NT2/D1 (cell line): ENCODE measurements around the gene MYO5B.
"Not testable (repeated sequence)": the region's sequence is repeated elsewhere in the genome, so short reads cannot be mapped to it uniquely, and the experiment has no call there.

Experiments used
- DNase-seq: peaks from one replicate; pipeline ENCODE4 v3.0.0-alpha.2; 2011; ENCODE audit warnings: low read depth, low spot score
- H3K27me3 ChIP-seq: 2 replicates; pipeline ENCODE4 v1.6.0; 2011; ENCODE audit warnings: mild to moderate bottlenecking; ENCODE audit not compliant: insufficient read length, insufficient read depth
- H3K36me3 ChIP-seq: 2 replicates; pipeline ENCODE4 v1.6.1; 2011; ENCODE audit warnings: mild to moderate bottlenecking, low read length, mixed read lengths; ENCODE audit not compliant: insufficient read depth, insufficient read length
- H3K4me1 ChIP-seq: 2 replicates; pipeline ENCODE4 v1.5.1; 2011; ENCODE audit not compliant: insufficient read depth, insufficient read length
- H3K4me3 ChIP-seq: 2 replicates; pipeline ENCODE4 v1.5.1; 2011; ENCODE audit warnings: low read depth; ENCODE audit not compliant: insufficient read length
- H3K9ac ChIP-seq: 2 replicates; pipeline ENCODE4 v1.6.0; 2011; ENCODE audit warnings: low read depth; ENCODE audit not compliant: insufficient read length
- H3K9me3 ChIP-seq: 2 replicates; pipeline ENCODE4 v1.5.1; 2011; ENCODE audit warnings: mild to moderate bottlenecking, low read length; ENCODE audit not compliant: insufficient read depth
- SUZ12 ChIP-seq: IDR thresholded peaks from 2 replicates; pipeline ENCODE4 v1.6.1; 2011; ENCODE audit not compliant: insufficient read length, insufficient read depth; ENCODE audit errors: extremely low read depth
- YY1 ChIP-seq: IDR thresholded peaks from 2 replicates; pipeline ENCODE4 v1.6.1; 2011; ENCODE audit not compliant: insufficient read length, insufficient read depth
- ZNF274 ChIP-seq: IDR thresholded peaks from 2 replicates; pipeline ENCODE4 v1.6.1; 2011; ENCODE audit warnings: mild to moderate bottlenecking, low read depth, low read length

Gene MYO5B

GRCh38 chr18:49894517-49895226, 300.3 kb downstream of the MYO5B start:
- Histone ChIP-seq H3K4me3 (no peak overlapping the region), H3K9ac (no peak overlapping the region), H3K36me3 (no peaks in the 10 kb centered on the region), H3K27me3 (no peaks in the 10 kb centered on the region), H3K9me3 (no peaks in the 10 kb centered on the region), H3K4me1 (peaks cover 4% of the 10 kb centered on the region)
- TF ChIP-seq SUZ12 (no peak), YY1 (no peak), ZNF274 (no peak)
- no peak for DNase-seq

GRCh38 chr18:49893036-49893435, 301.9 kb downstream of the MYO5B start:
- no peak for DNase-seq
- H3K36me3 ChIP-seq, result no peaks in the 10 kb centered on the region
- no peak overlapping the region for H3K9ac ChIP-seq
- H3K9me3 ChIP-seq, result no peaks in the 10 kb centered on the region
- peaks cover 4% of the 10 kb centered on the region for H3K4me1 ChIP-seq
- H3K27me3 ChIP-seq, result no peaks in the 10 kb centered on the region
- no peak overlapping the region for H3K4me3 ChIP-seq
- no peak for TF ChIP-seq YY1
- no peak for TF ChIP-seq ZNF274
- no peak for TF ChIP-seq SUZ12

GRCh38 chr18:49892148-49892924, 302.6 kb downstream of the MYO5B start:
- no peak for TF ChIP-seq YY1
- TF ChIP-seq SUZ12, result no peak
- TF ChIP-seq ZNF274, result no peak
- Histone ChIP-seq H3K27me3 (no peaks in the 10 kb centered on the region), H3K4me1 (peaks cover 4% of the 10 kb centered on the region), H3K36me3 (no peaks in the 10 kb centered on the region), H3K9me3 (no peaks in the 10 kb centered on the region), H3K4me3 (no peak overlapping the region), H3K9ac (no peak overlapping the region)
- DNase-seq, result no peak

GRCh38 chr18:49890041-49890440, 304.9 kb downstream of the MYO5B start:
- Histone ChIP-seq H3K9me3 (no peaks in the 10 kb centered on the region), H3K4me3 (no peak overlapping the region), H3K27me3 (no peaks in the 10 kb centered on the region), H3K4me1 (peaks cover 4% of the 10 kb centered on the region), H3K9ac (no peak overlapping the region), H3K36me3 (no peaks in the 10 kb centered on the region)
- TF ChIP-seq ZNF274 (no peak), SUZ12 (no peak), YY1 (no peak)
- no peak for DNase-seq

GRCh38 chr18:49889552-49889951, 305.4 kb downstream of the MYO5B start:
- H3K4me3 ChIP-seq, H3K36me3 ChIP-seq, H3K4me1 ChIP-seq, DNase-seq, H3K27me3 ChIP-seq, H3K9ac ChIP-seq, H3K9me3 ChIP-seq: not testable (repeated sequence)

- Histone ChIP-seq H3K9ac (no peak overlapping the region), H3K4me3 (no peak overlapping the region), H3K27me3 (no peaks in the 10 kb centered on the region), H3K36me3 (no peaks in the 10 kb centered on the region), H3K9me3 (no peaks in the 10 kb centered on the region), H3K4me1 (peaks cover 2% of the 10 kb centered on the region)
- DNase-seq, result no peak
- TF ChIP-seq ZNF274 (no peak), SUZ12 (no peak), YY1 (no peak)
Measured at GRCh38 chr18:49886891-49887764, 307.8 kb downstream of the MYO5B start.

GRCh38 chr18:49884959-49885358, 310.0 kb downstream of the MYO5B start:
- Histone ChIP-seq H3K4me1 (no peaks in the 10 kb centered on the region), H3K36me3 (no peaks in the 10 kb centered on the region), H3K27me3 (no peaks in the 10 kb centered on the region), H3K9me3 (no peaks in the 10 kb centered on the region), H3K9ac (no peak overlapping the region), H3K4me3 (no peak overlapping the region)
- TF ChIP-seq YY1 (no peak), SUZ12 (no peak)
- DNase-seq, result no peak
